Measurements from ENCODE around the gene HMGN1.

The HMGN1 gene

DNA sequence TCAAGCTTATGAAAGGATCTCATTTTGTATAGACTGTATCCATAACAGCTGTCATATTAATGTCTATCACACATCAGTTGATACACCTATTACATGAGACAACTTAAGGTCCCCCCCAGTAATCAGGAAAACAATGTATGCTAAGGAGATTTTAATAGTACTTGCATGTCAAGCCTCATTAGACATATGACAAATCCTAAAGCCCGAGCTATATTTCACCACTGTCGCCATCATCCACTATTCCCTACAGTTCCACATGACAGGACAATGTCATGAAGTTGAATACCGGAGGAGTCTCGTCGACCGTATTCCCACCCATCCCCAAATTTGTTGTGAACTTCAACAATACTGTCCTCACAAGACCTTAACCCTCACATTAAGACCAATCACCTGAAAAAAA, 3.4 kb downstream of the HMGN1 start:
- H3K4me3 ChIP-seq (ENCODE audit: control insufficient read depth, low read depth, low read length) = no peak overlapping the region
- TF ChIP-seq, protein P1, sequence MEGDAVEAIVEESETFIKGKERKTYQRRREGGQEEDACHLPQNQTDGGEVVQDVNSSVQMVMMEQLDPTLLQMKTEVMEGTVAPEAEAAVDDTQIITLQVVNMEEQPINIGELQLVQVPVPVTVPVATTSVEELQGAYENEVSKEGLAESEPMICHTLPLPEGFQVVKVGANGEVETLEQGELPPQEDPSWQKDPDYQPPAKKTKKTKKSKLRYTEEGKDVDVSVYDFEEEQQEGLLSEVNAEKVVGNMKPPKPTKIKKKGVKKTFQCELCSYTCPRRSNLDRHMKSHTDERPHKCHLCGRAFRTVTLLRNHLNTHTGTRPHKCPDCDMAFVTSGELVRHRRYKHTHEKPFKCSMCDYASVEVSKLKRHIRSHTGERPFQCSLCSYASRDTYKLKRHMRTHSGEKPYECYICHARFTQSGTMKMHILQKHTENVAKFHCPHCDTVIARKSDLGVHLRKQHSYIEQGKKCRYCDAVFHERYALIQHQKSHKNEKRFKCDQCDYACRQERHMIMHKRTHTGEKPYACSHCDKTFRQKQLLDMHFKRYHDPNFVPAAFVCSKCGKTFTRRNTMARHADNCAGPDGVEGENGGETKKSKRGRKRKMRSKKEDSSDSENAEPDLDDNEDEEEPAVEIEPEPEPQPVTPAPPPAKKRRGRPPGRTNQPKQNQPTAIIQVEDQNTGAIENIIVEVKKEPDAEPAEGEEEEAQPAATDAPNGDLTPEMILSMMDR (IDR thresholded peaks at IDR 0.05; ENCODE audit: control insufficient read depth, insufficient read depth, low read depth, low read length, missing control alignments) = no peak
- no peak for DNase-seq (ENCODE audit: low read depth)

DNA sequence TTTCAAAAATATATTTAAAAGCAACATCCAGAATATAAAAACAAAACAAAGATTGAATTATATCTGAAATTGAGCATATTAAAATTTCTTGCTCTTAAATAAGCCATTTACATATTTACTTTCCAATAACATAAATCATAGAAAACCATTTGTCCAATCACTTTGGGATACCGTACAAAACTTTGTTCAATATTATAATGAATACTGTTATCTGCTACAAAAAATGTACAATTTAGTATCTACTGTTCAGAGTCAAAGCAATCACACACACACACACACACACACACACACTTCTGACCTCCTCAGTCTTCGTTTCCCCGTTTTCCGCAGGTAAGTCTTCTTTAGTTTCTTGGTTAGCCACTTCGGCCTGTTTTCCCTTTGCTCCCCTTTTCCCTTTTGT, 4.0 kb downstream of the HMGN1 start:
- no peak overlapping the region for H3K4me3 ChIP-seq (ENCODE audit: control insufficient read depth, low read depth, low read length)
- TF ChIP-seq, protein P1 (IDR thresholded peaks at IDR 0.05; ENCODE audit: control insufficient read depth, insufficient read depth, low read depth, low read length, missing control alignments) = no peak
- no peak for DNase-seq (ENCODE audit: low read depth)

DNA sequence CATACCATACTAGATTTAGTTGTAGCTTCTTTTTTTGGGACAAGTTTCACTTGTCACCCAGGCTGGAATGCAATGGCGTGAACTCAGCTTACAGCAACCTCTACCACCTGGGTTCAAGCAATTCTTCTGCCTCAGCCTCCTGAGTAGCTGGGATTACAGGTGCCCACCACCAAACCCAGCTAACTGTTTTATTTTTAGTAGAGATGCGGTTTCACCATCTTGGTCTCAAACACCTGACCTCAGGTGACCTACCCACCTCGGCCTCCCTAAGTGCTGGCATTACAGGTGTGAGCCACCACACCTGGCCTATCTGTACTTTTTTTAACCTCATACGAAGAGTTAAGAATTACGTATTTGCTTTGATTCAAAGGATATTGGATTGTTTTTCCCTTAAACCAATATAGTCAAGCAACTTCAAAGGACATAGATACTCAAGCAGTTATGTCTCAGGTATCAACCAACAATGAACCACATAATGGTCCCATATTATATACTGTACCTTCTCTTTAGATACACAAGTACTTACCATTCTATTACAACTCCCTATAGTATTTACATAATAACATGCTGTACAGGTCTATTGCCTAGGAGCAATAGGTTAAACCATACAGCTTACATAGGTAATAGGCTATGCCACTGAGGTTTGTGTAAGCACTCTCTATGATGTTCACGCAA, 7.5 kb downstream of the HMGN1 start:
- DNase-seq (ENCODE audit: low read depth) = no peak
- H3K4me3 ChIP-seq (ENCODE audit: control insufficient read depth, low read depth, low read length) = no peak overlapping the region
- TF ChIP-seq, protein P1 (IDR thresholded peaks at IDR 0.05; ENCODE audit: control insufficient read depth, insufficient read depth, low read depth, low read length, missing control alignments) = no peak

DNA sequence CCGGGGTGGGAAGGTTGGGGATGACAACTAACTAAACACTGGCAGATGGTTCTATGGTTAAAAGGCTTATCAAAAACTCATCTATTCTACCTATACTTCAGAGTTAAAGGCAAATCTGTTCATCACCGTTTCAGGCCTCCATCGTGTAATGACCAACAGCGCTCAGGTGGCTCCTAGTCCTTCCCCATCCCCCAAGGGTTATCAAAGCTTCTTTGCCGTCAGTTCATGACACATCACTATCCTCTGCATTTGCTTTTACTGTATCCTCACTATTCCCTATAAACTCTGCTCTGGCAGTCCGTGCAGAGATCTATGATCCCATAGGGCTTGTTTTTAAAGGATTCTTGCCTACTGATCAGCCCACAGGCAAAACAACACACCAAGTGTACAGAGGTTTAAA, 8.2 kb downstream of the HMGN1 start:
- TF ChIP-seq, protein P1 (IDR thresholded peaks at IDR 0.05; ENCODE audit: control insufficient read depth, insufficient read depth, low read depth, low read length, missing control alignments) = no peak
- no peak overlapping the region for H3K4me3 ChIP-seq (ENCODE audit: control insufficient read depth, low read depth, low read length)
- no peak for DNase-seq (ENCODE audit: low read depth)

DNA sequence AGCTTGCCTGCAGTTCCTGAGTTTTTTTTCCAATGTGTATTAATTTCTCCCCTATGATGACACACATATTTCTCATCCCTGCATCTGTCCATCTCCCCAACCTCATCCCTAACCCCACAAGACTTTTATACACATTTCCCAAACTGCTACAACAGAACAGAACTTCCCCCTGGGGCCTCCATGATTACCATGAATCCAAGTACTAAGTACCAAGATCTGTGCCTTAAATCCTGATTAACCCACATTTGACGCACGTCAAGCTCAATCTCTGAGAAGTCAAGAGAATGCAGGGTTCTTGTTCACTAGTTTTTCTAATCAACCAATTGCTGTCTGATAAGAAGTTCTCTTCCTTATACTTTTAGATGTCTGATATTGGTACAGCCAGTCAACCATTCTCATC, 9.7 kb downstream of the HMGN1 start:
- TF ChIP-seq, protein P1 (IDR thresholded peaks at IDR 0.05; ENCODE audit: control insufficient read depth, insufficient read depth, low read depth, low read length, missing control alignments) = no peak
- no peak overlapping the region for H3K4me3 ChIP-seq (ENCODE audit: control insufficient read depth, low read depth, low read length)
- no peak for DNase-seq (ENCODE audit: low read depth)

DNA sequence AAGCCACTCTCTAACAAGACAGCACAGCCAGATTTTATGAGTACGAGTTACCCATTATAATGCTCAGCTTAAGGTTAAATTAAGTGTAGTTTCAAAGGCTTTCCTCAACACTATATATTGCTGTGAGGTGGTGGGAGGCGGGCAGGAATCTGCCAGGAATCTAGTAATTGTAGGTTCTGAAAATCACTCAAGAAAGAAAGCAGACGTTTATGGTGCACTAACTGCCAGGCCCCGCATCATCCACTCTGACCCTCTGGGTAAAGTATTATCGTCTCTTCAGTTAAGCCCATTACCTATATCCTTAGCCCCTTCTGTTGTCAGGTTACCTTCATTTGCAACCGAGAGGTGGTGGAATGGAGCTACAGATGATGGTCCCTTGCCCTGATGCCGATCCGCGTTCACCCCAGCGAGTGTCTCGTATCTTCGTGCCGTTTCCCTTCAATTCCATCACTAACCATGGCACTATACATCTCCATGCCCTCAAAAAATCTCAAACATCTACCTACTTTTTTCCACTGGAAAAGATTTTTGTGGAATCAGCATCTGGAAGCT, 12.4 kb downstream of the HMGN1 start:
- no peak for DNase-seq (ENCODE audit: low read depth)
- H3K4me3 ChIP-seq (ENCODE audit: control insufficient read depth, low read depth, low read length) = no peak overlapping the region
- TF ChIP-seq, protein P1 (IDR thresholded peaks at IDR 0.05; ENCODE audit: control insufficient read depth, insufficient read depth, low read depth, low read length, missing control alignments) = no peak

Data from AG09309 (cell line).